GM13977 (cell line): Measurements from ENCODE around the gene UBE2O.
A peak's percentile ranks its signal among the peaks of the same experiment; 100 is the strongest.

Experiments used
- DNase-seq: peaks from one replicate; pipeline ENCODE4 v3.0.0; 2012; ENCODE audit warnings: low spot score
- in situ Hi-C: fragments of 300-500 bp; cut with MboI; formaldehyde crosslinking; loops from one replicate; pipeline ENCODE4 v1.12.0; 2022; ENCODE audit warnings: low sequenced_read_pairs, low pct_unique_long_range_greater_than_20kb, mixed read lengths, inconsistent platforms; ENCODE audit not compliant: unreplicated experiment
- TF ChIP-seq, protein P1 (sequence below): IDR thresholded peaks from 2 replicates; pipeline ENCODE4 v1.5.1; 2012; ENCODE audit warnings: mild to moderate bottlenecking, control low read depth; ENCODE audit not compliant: insufficient read depth; ENCODE audit errors: extremely low read depth, missing control alignments

UBE2O gene

DNA sequence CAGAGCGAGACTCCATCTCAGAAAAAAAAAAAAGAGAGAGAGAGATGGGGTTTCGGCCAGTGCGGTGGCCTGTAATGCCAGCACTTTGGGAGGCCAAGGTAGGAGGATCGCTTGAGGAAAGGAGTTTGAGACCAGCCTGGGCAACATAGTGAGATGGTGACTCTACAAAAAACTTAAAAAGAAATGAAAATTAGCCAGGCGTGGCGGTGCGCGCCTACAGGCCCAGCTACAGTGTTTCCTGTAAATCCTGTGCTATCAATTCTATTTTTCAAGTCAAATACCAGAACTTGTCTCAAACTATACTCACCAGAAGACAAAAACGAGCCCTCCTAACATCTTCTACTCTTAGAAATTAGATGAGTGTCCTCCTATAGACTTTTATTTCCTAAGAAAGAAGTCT is 19.3 kb downstream of the UBE2O start:
- in situ Hi-C loops, result no loop called here
- TF ChIP-seq, protein P1, sequence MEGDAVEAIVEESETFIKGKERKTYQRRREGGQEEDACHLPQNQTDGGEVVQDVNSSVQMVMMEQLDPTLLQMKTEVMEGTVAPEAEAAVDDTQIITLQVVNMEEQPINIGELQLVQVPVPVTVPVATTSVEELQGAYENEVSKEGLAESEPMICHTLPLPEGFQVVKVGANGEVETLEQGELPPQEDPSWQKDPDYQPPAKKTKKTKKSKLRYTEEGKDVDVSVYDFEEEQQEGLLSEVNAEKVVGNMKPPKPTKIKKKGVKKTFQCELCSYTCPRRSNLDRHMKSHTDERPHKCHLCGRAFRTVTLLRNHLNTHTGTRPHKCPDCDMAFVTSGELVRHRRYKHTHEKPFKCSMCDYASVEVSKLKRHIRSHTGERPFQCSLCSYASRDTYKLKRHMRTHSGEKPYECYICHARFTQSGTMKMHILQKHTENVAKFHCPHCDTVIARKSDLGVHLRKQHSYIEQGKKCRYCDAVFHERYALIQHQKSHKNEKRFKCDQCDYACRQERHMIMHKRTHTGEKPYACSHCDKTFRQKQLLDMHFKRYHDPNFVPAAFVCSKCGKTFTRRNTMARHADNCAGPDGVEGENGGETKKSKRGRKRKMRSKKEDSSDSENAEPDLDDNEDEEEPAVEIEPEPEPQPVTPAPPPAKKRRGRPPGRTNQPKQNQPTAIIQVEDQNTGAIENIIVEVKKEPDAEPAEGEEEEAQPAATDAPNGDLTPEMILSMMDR, result no peak
- DNase-seq, result no peak

DNA sequence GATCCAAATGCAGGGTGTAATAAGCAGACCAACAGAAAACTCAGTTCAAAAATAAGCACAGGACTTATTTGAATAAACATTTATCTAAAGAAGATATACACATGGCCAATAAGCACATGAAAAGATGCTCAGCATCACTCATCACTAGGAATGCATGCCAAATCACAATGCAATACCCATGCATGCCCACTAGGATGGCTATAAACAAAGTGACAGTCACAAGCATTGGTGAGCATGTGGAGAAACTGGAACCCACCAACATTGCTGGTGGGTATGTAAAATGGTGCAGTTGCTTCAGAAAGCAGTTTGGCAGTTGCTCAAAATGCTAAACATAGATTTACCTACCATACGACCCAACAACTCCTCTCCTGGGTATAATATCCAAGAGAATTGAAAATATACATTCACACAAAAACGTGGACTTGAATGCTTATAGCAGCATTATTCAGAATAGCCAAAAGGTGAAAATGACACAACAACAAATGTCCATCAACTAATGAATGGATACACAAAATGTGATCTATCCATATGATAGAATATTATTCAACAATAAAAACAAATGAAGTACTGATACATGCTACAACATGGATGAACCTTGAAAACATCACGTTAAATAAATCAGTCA is 20.1 kb downstream of the UBE2O start:
- no peak for DNase-seq
- in situ Hi-C loops, result no loop called here
- TF ChIP-seq, protein P1, result peak; percentile 30

DNA sequence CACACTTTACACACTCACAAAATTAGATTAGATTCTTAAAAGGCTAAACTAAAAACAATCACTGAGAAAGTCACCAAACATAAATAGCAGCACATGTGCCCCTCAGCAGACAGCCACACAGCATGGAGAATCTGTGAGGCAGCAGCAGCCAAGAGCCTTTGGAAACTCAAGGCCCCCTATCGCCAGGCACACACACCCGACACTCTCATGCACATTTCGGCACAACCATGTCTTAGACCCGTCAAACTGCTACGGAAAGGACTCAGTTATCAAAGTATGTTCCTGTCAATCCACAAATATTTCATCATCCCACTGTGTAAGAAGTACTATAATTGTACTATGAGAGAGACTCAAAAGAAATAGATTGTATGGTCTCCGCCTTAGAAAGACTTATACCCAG is 20.9 kb downstream of the UBE2O start:
- TF ChIP-seq, protein P1, result no peak
- in situ Hi-C loops, result no loop called here
- DNase-seq, result no peak

DNA sequence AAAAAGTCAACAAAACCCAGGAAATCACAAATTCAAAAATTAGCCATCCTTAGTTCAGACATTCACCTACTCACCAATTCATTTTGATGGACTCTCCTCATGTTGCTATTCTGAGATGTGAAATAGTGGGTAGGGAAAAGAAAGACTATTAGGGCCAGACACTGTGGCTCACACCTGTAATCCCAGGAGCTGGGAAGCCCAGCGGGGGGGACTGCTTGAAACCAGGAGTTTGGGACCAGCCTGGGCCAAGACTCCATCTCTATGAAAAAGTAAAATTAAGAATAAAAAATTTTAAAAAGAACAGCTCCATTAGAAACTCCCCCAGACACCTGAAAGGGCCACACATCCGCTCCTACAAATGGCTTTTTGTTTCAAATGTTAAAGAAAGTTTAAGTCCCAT is 21.4 kb downstream of the UBE2O start:
- in situ Hi-C loops, result no loop called here
- no peak for DNase-seq
- TF ChIP-seq, protein P1, result no peak

DNA sequence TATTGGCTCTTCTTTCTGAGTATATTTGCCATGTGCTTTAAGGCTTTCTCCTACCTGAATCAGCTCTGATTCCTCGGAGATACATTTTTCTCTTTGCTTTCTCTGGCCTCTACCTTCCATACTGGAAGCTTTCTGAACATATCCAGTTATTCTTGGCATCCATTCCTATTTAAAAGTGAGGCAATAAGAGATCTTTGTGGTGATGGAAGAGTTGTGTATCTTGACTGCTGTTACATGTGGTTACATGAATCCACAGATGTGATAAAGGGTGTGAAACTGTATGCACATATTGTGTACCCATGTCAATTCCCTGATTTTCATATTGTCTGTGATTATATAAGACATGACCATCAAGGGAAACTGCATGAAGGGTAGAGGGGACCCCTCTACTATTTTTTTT is 24.4 kb downstream of the UBE2O start:
- in situ Hi-C loops, result no loop called here
- TF ChIP-seq, protein P1, result no peak
- DNase-seq, result no peak

DNA sequence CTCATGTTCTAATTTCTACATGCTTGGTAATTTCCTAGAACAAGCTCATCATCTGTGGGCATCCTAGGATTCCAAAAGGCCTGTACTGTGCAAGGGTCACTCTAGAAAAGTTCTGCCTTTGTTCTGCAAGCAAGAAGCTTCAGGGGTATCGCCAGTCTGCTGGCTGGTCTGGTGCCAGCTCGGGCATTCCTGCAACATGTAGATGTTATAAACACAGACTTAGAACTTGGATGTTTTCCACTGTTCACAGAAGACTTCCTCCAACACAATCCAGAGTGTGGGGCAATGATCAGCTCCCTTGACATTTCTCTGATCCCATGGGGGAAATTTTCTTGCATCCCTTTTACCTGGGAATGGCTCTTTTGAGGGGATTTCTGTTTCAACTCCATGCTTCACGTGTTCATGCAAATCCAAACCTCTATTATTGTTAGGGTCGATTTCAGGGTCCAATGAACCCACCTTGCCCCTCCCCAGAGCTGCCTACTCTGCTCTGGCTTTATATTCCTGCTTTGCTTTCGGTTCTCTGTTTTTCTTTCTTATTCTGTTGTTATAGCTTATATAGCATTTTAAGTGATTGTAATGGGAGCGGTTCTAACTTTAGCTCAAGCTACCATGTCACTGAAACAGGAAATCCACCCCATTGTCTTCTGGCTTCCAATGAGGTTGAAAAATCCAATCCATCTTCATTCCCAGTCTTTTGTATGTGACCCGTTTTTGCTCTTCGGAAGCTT is 25.3 kb downstream of the UBE2O start:
- in situ Hi-C loops, result no loop called here
- TF ChIP-seq, protein P1, result no peak
- DNase-seq, result no peak
